Left renal cortex interstitium (tissue), 4 donors: Measurements from ENCODE around the gene PDLIM7. TPM values are rescaled to one million over a fixed set of nuclear protein-coding genes. Genes with fewer than 3 reads are reported as not detected.

Experiments
- DNase-seq, 4 donors: peaks; one replicate each; pipeline ENCODE4 v3.0.0-alpha.2; 2013; ENCODE audit warnings: low read depth in 4 of 4, low spot score in 2 of 4, missing footprints in 1 of 4
- polyA plus RNA-seq, 4 donors: library from polyadenylated mRNA; unstranded; fragments of 120-200 nt; gene quantifications; one replicate each; pipeline ENCODE4 v1.2.1, GENCODE V29; 2013; ENCODE audit not compliant: insufficient read length in 4 of 4

PDLIM7 gene
- polyA plus RNA-seq, 4 donors: 68.1 to 166 (median 130) TPM

DNA sequence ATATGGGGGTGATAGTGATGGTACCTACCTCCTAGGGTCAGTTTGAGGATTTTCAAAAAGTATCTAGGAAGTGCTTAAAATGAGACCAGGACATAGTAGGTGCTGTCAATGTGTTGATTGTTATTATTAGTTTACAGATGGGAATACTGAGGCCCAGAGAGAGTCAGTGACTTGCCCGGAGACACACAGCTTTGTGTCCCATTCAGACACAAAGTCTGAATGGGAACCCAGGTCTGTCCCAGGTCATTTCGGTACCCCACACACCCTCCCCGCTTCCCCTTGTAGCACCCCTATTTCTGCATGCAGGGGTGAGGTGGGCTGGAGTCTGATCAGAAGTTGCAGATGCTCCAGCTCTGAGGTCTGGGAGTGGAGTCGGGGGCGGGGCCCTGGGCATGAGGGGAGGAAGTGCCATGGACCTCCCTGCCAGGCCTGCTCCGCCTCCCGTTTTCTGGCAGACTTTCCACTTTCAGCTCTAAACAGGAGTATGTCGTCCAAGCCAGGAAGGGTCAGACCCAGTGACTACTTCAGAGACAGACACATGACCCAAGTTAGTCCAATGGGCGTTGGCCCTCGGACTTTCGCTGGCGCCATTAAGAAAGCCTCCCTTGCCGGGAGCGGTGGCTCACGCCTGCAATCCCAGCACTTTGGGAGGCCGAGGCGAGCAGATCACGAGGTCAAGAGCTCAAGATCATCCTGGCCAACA, 20.7 kb downstream of the PDLIM7 start:
- DNase-seq: no peak

DNA sequence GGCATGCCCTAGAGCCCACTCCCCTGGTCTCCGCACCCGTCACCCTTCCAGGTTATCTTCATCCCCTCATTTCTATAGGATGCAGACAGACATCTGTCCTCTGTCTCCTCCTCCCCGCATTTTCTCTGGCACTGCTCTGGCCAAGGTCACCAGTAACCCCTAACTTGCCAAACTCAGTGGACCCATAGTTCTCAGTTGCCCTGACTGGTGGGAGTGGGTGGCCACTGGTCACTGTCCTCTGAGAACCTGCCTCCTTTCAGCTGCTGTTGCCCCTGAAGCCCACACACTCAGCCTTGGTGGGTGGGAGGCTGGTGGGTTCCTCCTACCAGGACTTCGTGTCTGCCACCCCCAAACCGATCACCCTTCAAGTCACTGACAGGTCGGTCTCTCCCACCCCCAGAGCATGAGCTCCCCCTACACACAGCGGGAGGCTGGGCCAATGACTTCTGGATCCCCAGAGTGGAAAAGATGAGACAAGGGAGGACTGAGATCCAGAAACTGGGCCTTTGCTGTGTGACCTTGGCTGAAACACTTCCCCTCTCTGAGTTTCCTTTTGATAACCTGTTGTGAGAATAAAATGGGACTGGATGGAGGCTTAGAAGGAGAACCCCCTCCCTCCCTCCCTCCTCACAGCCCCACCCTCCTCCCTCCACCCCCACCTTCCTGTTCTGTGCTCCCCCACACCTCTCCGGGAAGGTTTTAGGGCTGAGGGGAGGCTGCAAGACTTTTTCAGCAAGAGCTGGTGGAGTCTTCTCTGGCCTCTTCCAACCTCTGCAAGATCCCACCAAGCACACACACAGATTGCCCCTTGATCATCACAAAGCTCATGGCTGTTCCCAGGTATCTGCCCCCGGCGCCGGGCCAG, 21.6 kb downstream of the PDLIM7 start:
- DNase-seq: no peak

DNA sequence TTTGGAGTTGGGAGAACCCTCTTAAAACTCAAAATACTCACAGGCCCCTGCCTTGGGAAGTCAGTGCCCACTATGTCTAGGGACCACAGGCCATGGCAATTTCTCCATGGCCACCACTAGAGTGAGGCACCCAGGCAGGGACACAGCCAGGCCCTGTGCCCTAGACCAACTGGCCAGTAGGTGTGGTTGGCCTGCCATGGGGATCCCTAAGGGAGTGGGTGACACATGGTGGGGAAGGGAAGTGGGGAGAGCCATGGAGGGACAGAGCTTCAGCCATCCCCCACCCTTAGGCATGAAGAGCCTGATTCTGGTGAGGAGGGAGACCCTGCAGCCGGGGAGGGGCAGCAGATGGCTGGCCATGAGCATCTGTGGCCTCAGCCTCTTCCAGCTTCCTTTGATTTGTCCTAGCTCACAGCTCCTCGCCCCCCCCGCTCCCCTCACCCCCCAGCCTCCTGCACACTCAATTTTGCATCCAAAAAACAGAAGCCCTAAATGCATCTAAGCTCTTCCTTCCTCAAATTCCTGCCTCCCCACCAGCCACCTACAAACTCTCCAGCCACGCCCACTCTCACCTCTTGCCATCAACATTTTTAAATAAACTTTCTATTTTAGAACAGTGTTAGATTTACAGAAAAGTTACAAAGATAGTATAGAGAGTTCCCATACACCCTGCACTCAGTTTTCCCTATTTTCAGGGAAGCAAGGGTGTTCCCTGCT, 22.4 kb downstream of the PDLIM7 start:
- DNase-seq: no peak

DNA sequence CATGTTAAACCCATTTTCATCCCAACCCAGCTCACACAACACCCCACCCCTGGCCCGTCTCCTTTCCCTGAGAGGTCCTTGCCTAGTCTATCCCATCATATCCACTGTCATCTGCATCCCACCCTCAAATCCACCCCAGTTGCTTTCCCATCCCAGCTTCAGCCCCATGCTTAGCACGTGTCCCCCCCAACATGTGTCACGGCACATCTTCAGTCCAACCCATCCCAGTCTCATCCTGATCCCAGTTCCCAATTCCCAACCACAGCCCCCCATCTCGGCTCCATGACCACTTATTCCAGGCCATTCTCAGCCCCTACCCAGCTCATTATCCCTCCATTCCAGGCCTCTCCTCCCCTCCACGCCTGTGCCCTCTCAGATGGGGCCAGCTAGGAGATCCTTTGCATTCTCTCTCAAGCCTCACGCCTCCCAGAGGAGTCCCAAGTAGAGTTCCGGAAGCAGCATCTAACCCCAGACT, 23.4 kb downstream of the PDLIM7 start:
- no peak for DNase-seq

DNA sequence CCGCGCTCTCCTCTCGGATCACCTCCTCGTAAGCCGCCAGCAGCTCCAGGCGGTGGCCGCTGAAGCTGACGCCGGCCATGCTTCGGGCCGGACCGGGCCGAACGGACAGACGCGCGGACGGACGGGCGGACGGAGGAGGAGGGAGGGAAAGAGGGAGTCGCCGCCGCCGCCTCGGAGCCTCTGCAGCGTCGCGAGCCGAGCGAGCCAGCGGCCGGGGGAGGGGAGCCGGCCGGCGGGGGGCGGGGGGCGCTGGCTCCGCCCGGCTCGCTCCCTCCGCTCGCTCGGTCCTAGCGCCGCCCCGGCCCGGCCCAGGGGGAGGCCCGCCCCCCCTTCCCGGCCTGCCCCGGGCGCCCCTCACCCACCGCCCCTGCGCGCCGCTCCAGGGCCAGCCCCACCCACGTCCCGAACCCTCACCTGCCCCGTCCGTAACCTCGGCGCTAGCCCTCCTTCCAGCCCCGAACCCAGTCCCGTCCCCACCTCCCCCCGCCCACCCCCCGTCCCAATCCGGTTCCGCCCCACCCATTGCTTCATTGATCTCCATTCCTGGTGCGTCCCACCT, 23.9 kb downstream of the PDLIM7 start, which contains the start of gene DBN1:
Gene DBN1 (minus strand): TSS at position 192 of the 559 bp plus-strand sequence. CDS start 113 bp downstream, at position 79.
- no peak for DNase-seq

DNA sequence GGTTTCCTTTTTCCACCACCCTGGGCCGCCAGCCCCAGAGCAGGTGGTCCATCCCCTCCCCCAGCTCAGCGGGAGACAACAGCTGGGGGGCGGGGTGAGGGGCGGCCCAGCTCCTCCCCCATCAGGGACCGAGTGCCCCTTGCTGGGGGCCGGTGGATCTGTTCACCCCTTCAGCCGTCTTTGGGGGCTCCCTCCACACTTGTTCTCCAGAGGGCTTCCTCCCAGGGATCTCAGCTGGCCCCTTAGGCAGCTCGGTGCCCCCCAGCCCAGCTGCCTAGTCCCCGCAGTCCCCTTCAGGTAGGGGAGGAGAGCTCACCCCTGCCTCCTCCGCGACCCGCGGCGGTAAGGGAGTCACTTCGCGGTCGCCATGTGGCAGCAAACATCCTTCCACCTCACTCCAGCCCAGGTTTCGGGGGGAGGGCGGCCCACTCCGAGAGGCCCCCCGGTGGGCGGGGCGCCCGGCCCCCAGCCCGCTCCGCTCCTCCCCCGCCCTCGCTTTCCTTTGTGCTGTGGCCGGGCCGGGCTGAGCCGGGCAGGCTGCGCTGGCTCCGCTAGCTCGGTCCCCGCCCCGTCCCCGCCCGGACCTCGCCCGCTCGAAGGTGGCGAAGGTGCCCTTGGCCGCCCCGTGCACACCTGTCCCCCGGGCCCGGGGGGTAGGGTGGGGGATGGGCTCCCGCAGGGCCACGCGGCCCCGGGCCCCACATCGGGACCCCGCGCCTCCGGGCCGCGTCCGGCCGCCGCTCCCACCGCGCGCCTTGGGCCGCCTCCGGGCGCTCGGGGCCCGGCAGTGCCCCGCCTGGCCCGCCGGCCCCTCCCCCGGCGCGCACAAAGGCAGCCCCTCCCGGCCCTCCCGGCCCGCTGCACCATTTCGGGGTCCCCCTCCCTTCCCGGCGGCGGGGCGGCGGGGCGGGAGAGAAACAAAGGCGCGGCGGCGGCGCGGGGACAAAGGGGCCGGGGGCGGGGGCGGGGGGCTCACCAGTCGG, 24.7 kb downstream of the PDLIM7 start:
- DNase-seq: no peak

DNA sequence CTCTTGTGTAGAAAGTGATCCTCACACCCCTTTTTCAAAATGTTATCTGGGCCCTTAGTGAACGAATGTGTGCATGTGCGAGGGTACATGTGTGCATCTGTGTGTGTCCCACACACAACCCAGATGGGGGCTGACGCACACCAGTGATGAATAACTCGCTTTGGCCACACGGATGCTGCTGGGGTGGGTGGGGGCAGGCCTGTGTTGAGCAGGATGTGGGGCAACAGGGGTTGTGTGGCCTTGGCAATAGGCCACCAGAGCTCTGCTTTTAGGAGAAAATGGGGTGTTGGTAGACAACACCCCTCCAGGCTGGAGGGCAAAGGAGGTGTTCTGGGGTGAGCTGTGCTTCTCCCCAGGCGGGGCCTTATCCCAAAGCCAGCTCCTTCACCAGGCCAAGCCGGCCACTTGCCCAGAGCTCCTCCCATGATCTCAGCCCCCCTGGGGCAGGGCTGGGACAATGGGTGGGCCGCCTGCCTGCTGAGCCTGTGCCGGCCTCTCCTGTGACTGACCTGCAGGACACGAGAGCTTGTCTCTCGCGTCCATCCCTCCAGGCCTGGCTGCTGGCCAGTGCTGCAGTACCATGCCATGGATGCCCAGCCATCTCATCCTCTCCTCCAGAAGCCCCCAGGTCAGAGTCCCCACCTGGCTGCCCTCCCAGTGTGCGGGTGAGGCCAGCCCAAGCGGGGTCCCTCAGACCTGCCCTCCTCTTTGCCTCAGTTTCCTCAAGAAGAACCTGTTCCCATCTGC, 25.6 kb downstream of the PDLIM7 start:
- DNase-seq: no peak

DNA sequence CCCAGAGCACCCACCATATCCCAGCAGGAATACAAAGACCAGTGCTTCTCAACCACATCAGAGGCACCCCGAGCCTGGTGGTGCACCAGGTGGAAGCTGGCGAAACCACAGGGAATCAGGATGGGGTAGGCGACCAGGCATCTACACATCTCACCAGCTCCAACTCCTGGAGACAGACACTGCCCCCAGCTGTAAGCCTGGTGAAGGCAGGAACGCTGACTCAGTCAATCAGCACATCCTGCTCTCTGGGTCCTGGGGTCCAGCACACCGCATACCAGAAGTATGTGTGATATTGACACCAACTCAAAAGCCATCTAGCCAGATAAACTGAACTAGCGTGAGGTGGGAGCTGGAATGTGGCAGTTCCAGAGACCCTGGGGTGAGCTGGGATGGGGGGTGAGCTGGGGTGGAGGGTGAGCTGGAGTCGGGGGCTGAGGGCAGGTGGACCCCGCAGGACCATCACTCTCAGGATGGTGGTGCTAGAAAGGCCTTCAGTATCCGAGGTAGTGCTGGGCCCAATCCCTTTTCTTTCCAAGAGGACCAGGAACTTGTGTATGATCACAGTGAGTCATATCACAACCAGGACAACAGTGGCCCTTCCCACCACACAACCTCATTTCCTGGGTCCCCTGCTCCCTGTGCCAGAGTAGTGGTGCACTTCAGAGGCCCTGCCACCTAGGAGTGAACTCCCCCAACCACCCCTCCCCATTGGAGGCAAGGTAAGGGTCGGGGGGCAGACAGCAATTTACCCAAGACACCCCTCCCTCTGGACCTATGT, 26.5 kb downstream of the PDLIM7 start:
- no peak for DNase-seq

DNA sequence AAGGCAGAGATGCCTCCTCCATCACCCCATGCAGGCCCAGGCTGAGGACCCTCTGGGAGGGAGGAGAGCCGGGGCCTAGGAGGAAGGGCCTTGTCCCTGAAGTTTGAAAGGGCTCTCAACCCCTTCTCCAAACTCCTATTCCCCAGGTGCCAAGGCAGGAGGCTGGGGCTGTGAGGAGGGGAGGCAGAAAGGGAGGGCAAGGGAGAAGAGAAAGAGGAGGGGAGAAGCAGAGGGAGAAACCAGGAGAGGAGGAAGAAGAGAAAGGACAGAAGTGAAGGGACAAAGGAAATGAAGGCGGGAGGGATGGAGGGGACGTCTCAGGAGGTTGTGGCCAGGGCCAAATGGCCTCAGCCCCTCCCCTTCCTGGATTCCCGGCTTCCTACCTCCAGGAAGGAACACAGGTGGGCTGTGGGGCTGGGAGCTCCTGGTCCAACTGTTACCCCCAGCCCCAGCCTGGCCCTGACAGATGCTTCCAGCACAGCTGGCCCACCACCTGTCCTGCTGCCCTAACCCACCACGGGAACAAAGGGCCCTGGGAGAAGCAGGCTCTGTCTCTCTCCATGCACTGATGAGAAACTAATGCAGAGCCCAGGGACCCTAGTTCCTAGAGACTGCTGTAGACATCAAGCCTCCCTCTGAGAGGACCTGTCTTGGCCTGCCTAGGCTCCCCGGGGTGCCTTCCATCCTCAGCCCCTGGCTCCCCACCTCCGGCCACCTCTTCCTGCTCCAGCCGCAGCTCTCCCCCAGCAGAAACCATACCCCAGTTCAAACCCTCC, 27.5 kb downstream of the PDLIM7 start:
- no peak for DNase-seq

DNA sequence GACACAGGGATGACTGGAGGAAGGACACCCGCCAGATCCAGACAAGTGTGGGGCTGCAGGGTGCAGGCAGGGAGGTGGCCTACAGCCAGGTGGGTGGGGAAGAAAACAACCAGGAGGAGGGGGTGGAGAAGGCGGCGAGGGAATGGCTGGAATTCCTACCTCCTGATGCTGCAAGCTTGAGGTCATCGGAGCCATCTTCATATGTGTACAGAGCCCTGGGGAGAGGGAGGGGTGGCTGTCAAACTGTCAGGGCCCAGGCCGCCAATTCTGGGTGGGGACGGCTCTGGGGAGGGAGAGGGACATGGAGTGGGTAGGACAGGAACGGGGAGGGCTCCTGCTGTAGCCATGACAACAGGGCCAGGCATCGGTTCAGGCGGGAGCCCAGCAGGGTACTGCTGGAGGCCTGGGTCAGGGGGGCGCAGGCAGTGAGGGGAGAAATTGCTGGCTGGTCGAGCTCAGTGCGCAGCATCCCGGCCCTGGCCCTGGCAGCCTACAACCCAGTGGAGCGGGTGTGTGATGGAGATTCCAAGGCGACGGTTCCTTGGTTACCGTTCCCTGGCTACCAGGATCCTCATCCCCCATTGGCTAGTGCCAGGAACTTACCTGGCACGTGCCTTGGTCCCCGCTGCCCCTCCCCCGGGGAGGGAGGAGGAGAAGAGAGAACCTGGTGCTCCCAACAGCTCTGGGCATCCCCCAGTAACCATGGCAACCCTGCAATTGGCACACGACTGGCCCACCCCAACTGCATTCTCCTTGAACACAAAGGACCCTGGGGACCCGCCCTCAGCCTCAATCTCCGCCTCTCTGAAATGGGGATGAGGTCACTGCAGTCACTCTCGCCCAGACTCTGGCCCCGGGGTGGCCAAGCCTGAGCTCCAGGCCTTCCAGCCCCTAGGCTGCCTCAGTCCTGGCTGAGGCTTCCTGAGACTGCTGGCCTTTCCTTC, 28.4 kb downstream of the PDLIM7 start:
- no peak for DNase-seq

DNA sequence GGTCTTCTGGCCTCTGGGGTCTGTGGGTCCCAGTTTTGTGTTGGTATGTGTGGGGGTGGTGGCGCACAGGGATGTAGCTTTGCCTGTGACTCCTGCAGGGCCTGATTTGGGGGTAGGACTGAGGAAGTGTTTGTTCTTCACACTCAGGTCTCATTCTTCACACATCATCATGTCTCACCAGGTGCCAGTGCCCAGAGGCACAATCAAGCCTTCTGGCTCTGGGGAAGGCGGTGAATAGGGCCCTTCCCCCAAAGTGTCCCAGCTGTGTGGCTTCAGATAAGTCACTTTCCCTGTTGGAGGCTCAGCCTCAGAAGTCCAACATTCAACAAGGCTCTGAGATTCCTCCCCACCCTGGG, 29.1 kb downstream of the PDLIM7 start:
- DNase-seq: no peak

DNA sequence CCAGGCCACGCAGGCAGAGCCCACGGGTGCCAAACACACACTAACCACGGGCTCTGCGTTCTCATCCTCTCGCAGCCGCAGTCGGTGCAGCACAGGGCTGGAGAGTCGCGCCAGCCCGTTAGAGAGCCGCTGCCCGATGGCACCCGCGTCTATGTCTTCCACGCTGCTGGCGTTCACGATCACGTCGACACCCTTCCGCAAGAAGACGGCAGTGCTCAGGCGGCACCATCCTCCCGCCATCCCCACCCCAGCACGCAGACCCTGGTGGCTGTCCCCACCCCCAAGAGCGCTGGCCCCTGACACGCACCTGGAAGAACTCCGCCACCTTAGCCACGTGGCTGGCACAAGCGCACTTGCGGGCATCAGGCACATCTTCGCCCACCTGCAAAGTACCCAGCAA, 30.0 kb downstream of the PDLIM7 start:
- no peak for DNase-seq

DNA sequence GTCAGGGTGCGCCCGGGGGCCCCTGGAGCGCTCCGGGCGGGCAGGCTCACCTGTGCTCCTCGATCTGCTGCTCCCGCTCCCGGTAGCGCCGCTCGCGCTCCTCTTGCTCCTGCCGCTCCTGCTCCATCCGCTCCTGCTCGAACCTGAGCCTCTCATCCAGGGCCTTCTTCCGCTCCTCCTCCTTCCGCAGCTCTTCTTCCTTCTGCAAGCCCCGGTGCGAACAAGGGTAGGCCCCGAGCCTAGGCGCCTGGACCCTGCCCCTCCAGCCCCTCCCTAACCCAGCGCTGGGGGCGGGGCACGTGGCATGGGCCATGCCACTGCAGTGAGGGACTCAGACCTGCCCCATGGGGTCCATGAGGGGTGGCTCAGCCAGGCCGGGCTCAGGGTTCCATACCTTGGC, 30.5 kb downstream of the PDLIM7 start:
- no peak for DNase-seq

DNA sequence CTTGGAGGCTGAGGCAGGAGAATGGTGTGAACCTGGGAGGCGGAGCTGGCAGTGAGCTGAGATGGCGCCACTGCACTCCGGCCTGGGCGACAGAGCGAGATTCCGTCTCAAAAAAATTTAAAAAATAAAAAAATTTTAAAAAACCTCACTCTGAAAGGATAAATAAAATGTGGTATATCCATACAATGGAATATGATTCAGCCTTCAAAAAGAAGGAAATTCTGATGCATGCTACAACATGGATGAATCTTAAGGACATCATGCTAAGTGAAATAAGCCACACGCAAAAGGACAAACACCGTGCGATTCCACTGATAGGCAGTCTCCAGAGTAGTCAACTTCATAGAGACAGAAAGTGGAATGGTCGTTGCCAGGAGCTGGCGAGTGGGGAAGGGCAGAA, 32.4 kb downstream of the PDLIM7 start:
- no peak for DNase-seq

DNA sequence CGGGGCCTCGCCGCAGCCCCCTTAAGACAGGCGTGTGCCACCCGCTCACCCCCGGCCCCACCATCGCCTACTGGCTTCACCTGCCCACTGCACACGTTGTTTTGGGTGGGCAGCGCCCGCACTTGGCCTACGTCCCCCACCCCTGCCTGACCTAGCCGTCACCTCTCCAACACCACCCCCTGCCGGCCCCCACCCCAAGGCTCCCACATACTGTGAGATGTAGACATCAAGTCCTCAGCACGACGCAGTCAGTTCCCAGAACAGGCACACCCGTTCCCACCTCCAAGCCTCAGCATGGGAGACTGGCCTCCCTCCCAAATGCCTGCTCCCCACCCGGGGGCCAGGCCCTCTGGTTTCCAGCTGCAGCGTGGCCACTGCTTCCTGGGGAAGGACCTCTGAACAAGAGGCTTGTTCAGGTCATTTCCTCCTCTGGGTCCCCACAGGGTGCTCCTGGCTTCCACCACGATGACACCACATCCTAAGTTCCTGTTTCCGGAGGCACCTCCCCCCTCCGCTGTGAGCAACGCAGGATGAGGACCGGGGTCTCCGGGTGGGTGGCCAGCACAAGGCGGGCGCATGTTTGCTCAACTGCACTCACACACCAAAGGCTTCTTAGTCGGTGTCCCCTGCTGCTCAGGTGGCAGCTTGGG, 35.3 kb downstream of the PDLIM7 start:
- DNase-seq: no peak
